Transverse colon (tissue), 4 donors: Measurements from ENCODE around the gene OGFR.

Experiments used
- CTCF ChIP-seq, 5 experiments: fragments of 200-600 bp in 3 of 5; fragments of 450-650 bp in 2 of 5; sonication (generic) in 3 of 5; IDR thresholded peaks; 1 replicate in 2 of 5; 2 replicates in 3 of 5; pipeline ENCODE4 v1.5.1; 2016 to 2017; ENCODE audit warnings: antibody characterized with exemption in 5 of 5, inconsistent platforms in 3 of 5, mild to moderate bottlenecking in 2 of 5, moderate library complexity in 1 of 5
- EP300 ChIP-seq: sonication (generic); formaldehyde crosslinking; IDR thresholded peaks from one replicate; pipeline ENCODE4 v1.6.1; 2017; ENCODE audit warnings: antibody characterized with exemption, low read depth
- POLR2A ChIP-seq: fragments of 450-650 bp; IDR thresholded peaks from one replicate; pipeline ENCODE4 v1.6.1; 2016; ENCODE audit warnings: antibody characterized with exemption, mild to moderate bottlenecking, moderate library complexity
- POLR2AphosphoS5 ChIP-seq, 3 donors: sonication (generic); formaldehyde crosslinking; IDR thresholded peaks; one replicate each; pipeline ENCODE4 v1.6.1; 2016; ENCODE audit warnings: antibody characterized with exemption in 3 of 3

GRCh38 chr20:62816884-62817873 is 12.5 kb downstream of the OGFR start, which contains the start of gene COL9A3:
- TF ChIP-seq POLR2A (no peak), EP300 (no peak), CTCF (IDR thresholded peaks at IDR 0.05) (no peak), POLR2AphosphoS5 (IDR thresholded peaks at IDR 0.05) (no peak)
